Tibial nerve (tissue), 4 donors: ENCODE results near the gene RNU4-1.

Source experiments
- CTCF ChIP-seq, 5 experiments: fragments of 200-600 bp in 3 of 5; fragments of 450-650 bp in 2 of 5; sonication (generic) in 3 of 5; IDR thresholded peaks; one replicate each; pipeline ENCODE4 v1.5.1; 2016 to 2019; ENCODE audit warnings: antibody characterized with exemption in 5 of 5, mild to moderate bottlenecking in 3 of 5, moderate library complexity in 2 of 5
- EP300 ChIP-seq, 2 donors: sonication (generic); formaldehyde crosslinking; IDR thresholded peaks; one replicate each; pipeline ENCODE4 v1.6.1; 2017; ENCODE audit warnings: antibody characterized with exemption in 2 of 2, mild to moderate bottlenecking in 1 of 2
- POLR2A ChIP-seq, 2 donors: fragments of 450-650 bp; IDR thresholded peaks; one replicate each; pipeline ENCODE4 v1.6.1; 2017; ENCODE audit warnings: antibody characterized with exemption in 2 of 2, mild to moderate bottlenecking in 2 of 2, moderate library complexity in 2 of 2

- TF ChIP-seq CTCF (IDR thresholded peaks at IDR 0.05) (no peak), POLR2A (IDR thresholded peaks at IDR 0.05) (no peak), EP300 (IDR thresholded peaks at IDR 0.05) (no peak)
Observed at GRCh38 chr12:120263748-120264085, 29.3 kb downstream of the RNU4-1 start.
